RWPE1 (cell line): Measurements from ENCODE around the gene LRMDA.

Source experiments
- CTCF ChIA-PET: fragments of 350-600 bp; sonication (Branson Sonifier 250); formaldehyde crosslinking; extraction: SDS; loops from one replicate; lab custom pipeline; 2021; lab: Yijun Ruan, JAX
- POLR2A ChIA-PET: fragments of 400-600 bp; formaldehyde crosslinking; extraction: SDS; loops from one replicate; lab custom pipeline; 2020; ENCODE audit warnings: antibody characterized with exemption; ENCODE audit not compliant: low non-redundant PET; lab: Yijun Ruan, JAX
- DNase-seq: peaks from one replicate; pipeline ENCODE4 v3.0.0; 2012; ENCODE audit warnings: low spot score
- H3K27ac ChIP-seq: fragments of 450-650 bp; 2 replicates; pipeline ENCODE4 v1.5.1; 2017
- CTCF ChIP-seq: fragments of 450-650 bp; conservative IDR thresholded peaks from 2 replicates; pipeline ENCODE4 v1.5.1; 2017; ENCODE audit warnings: low read depth, mild to moderate bottlenecking

The LRMDA gene

GRCh38 chr10:76301211-76301610, 869.8 kb downstream of the LRMDA start:
- CTCF ChIA-PET, result no interaction called here

GRCh38 chr10:76301950-76302349, 870.5 kb downstream of the LRMDA start:
- CTCF ChIA-PET, result no interaction called here
- no peak for DNase-seq
- H3K27ac ChIP-seq, result no peak overlapping the region

More at GRCh38 chr10:76301211-76301610, 869.8 kb downstream of the LRMDA start:
- no peak for DNase-seq
- H3K27ac ChIP-seq, result no peak overlapping the region
- POLR2A ChIA-PET, result no interaction called here
- no peak for TF ChIP-seq CTCF

GRCh38 chr10:76302481-76302880, 871.1 kb downstream of the LRMDA start:
- ChIA-PET POLR2A (no interaction called here), CTCF (interaction anchor here (0.7 to 1.1 kb wide), 2 partner anchors 10 to 703 kb away, joined by 3 to 4 read pairs; no protein-coding TSS in a partner anchor)
- no peak for DNase-seq
- no peak overlapping the region for H3K27ac ChIP-seq
- no peak for TF ChIP-seq CTCF

More at GRCh38 chr10:76301950-76302349, 870.5 kb downstream of the LRMDA start:
- no peak for TF ChIP-seq CTCF
- POLR2A ChIA-PET, result no interaction called here

GRCh38 chr10:76302961-76303630, 871.7 kb downstream of the LRMDA start:
- no peak for DNase-seq
- H3K27ac ChIP-seq, result no peak overlapping the region
- POLR2A ChIA-PET, result no interaction called here
- no peak for TF ChIP-seq CTCF
- CTCF ChIA-PET, result interaction anchor here (0.6 to 1.1 kb wide), 8 partner anchors 10 to 703 kb away, joined by 3 to 5 read pairs (median 4); no protein-coding TSS in a partner anchor

- ChIA-PET CTCF (interaction anchor here (0.6 to 1.1 kb wide), 9 partner anchors 9 to 1410 kb away, joined by 3 to 5 read pairs (median 3); no protein-coding TSS in a partner anchor), POLR2A (no interaction called here)
- TF ChIP-seq CTCF, result no peak
- DNase-seq, result peak; percentile 62
- H3K27ac ChIP-seq, result no peak overlapping the region
Observed at GRCh38 chr10:76303682-76304316, 872.4 kb downstream of the LRMDA start.

GRCh38 chr10:76305930-76306615, 874.6 kb downstream of the LRMDA start:
- DNase-seq, result no peak
- H3K27ac ChIP-seq, result no peak overlapping the region
- ChIA-PET CTCF (interaction anchor here (0.6 kb wide), 1 partner anchor 766 kb away, joined by 9 read pairs; no protein-coding TSS in a partner anchor), POLR2A (no interaction called here)
- TF ChIP-seq CTCF, result no peak
